HG03064 (cell line): Measurements from ENCODE around the gene B4GALT1.

Experiments
- ATAC-seq: cut with Tn5 transposase; IDR thresholded peaks from one replicate; pipeline ENCODE4 v1.9.1; 2021; ENCODE audit warnings: low read depth; ENCODE audit not compliant: unreplicated experiment

Gene B4GALT1

GRCh38 chr9:33065157-33066076 is 101.7 kb downstream of the B4GALT1 start:
- ATAC-seq: peak; percentile 75
